HepG2 (cell line): ENCODE data around the gene ANKRD40. TPM values are rescaled to one million over a fixed set of nuclear protein-coding genes. Genes with fewer than 3 reads are reported as not detected.
A peak's percentile ranks its signal among the peaks of the same experiment; 100 is the strongest.

ENCODE experiments used
- ATAC-seq: fragments of 200-7000 bp; cut with Tn5 transposase; 3 replicates; pipeline ENCODE4 v1.9.1; 2020; ENCODE audit warnings: mild to moderate bottlenecking, moderate library complexity
- BruUV-seq: library from RNA; stranded (reverse); fragments of 400-500 nt; replicated peaks from 2 replicates; lab custom pipeline; 2021; lab: Mats Ljungman, UMichigan
- CTCF ChIA-PET: fragments of 300-600 bp; formaldehyde crosslinking; extraction: SDS; loops from one replicate; lab custom pipeline; 2021; ENCODE audit warnings: low total read pairs, inconsistent platforms, low intra/inter-chr PET ratio; lab: Yijun Ruan, JAX
- POLR2A ChIA-PET: fragments of 350-600 bp; sonication (Branson Sonifier 250); formaldehyde crosslinking; loops from one replicate; lab custom pipeline; 2020; ENCODE audit warnings: antibody characterized with exemption, inconsistent platforms; lab: Yijun Ruan, JAX
- DNase-seq: peaks from one replicate; pipeline ENCODE4 v3.0.0-alpha.2; 2015; ENCODE audit warnings: low spot score
- FAIRE-seq: peaks from 3 replicates; lab custom pipeline; 2011; peaks lifted over from hg19 to GRCh38; lab: Jason Lieb, UNC
- H2AFZ ChIP-seq: one replicate; pipeline ENCODE4 v1.6.1; 2011; ENCODE audit warnings: low read length, inconsistent platforms
- H3K27ac ChIP-seq: fragments of 300-600 bp; 3 replicates; pipeline ENCODE4 v1.8.0; 2011; ENCODE audit warnings: mixed run types, mild to moderate bottlenecking, mixed read lengths, low read length, inconsistent platforms; ENCODE audit not compliant: insufficient read depth; ENCODE audit errors: extremely low read length
- H3K27me3 ChIP-seq, 2 experiments: fragments of 200-600 bp in 1 of 2; 2 replicates in 1 of 2; 3 replicates in 1 of 2; pipeline versions ENCODE4 v1.6.0 to v1.8.0; 2011; ENCODE audit warnings: low read length in 2 of 2, mild to moderate bottlenecking in 2 of 2, moderate library complexity in 2 of 2, inconsistent platforms in 1 of 2; ENCODE audit not compliant: insufficient read depth in 2 of 2, control insufficient read depth in 1 of 2
- H3K36me3 ChIP-seq, 2 experiments: fragments of 200-600 bp in 1 of 2; replicated peaks in 1 of 2; 2 replicates in 1 of 2; 3 replicates in 1 of 2; pipeline versions ENCODE4 v1.5.1 to v1.8.0; 2011; ENCODE audit warnings: low read length in 2 of 2, inconsistent platforms in 1 of 2; ENCODE audit not compliant: insufficient read depth in 2 of 2, control insufficient read depth in 1 of 2
- H3K4me1 ChIP-seq: 2 replicates; pipeline ENCODE4 v1.5.1; 2012; ENCODE audit warnings: low read length, inconsistent platforms; ENCODE audit not compliant: insufficient read depth
- H3K4me2 ChIP-seq: 2 replicates; pipeline ENCODE4 v1.6.0; 2011; ENCODE audit warnings: low read depth, low read length, inconsistent platforms
- H3K4me3 ChIP-seq, 3 experiments: fragments of 200-600 bp in 1 of 3; sonication (generic), shearing (Covaris generic) in 1 of 3; replicated peaks in 1 of 3; 2 replicates each; pipeline ENCODE4 v1.5.1; 2011 to 2016; ENCODE audit warnings: low read length in 3 of 3, inconsistent platforms in 2 of 3, low read depth in 2 of 3, mild to moderate bottlenecking in 2 of 3, control low read depth in 1 of 3, mixed read lengths in 1 of 3; ENCODE audit not compliant: insufficient read depth in 1 of 3
- H3K79me2 ChIP-seq: one replicate; pipeline ENCODE4 v1.6.1; 2011; ENCODE audit warnings: low read length, inconsistent platforms; ENCODE audit not compliant: insufficient read depth
- H3K9ac ChIP-seq: 2 replicates; pipeline ENCODE4 v1.6.0; 2011; ENCODE audit warnings: mild to moderate bottlenecking, low read depth, low read length, inconsistent platforms; ENCODE audit not compliant: insufficient read depth
- H3K9me3 ChIP-seq: 2 replicates; pipeline ENCODE4 v1.5.1; 2012; ENCODE audit warnings: mild to moderate bottlenecking, low read length
- H4K20me1 ChIP-seq: 2 replicates; pipeline ENCODE4 v1.6.0; 2011; ENCODE audit warnings: inconsistent platforms, mild to moderate bottlenecking, low read length, moderate library complexity; ENCODE audit not compliant: insufficient read depth
- ARID2 ChIP-seq: sonication (generic); formaldehyde crosslinking; IDR thresholded peaks from 2 replicates; pipeline ENCODE4 v1.8.1; 2022; ENCODE audit warnings: mild to moderate bottlenecking, missing genetic modification reagents, borderline replicate concordance
- CHD4 ChIP-seq: fragments of 200-600 bp; sonication (generic); IDR thresholded peaks from 2 replicates; pipeline ENCODE4 v1.7.0; 2017; ENCODE audit warnings: mild to moderate bottlenecking, low read length, borderline replicate concordance
- FOSL2 ChIP-seq: sonication (generic); formaldehyde crosslinking; IDR thresholded peaks from 2 replicates; pipeline ENCODE4 v1.4.0; 2020; ENCODE audit warnings: missing genetic modification reagents
- HDAC2 ChIP-seq: sonication (generic); formaldehyde crosslinking; IDR thresholded peaks from 2 replicates; pipeline ENCODE4 v1.4.0; 2020; ENCODE audit warnings: missing genetic modification reagents
- KLF11 ChIP-seq: IDR thresholded peaks from 2 replicates; pipeline ENCODE4 v1.6.1; 2016; ENCODE audit warnings: missing compliant biosample characterization
- MTF1 ChIP-seq: sonication (generic); formaldehyde crosslinking; IDR thresholded peaks from 2 replicates; pipeline ENCODE4 v1.5.0; 2020; ENCODE audit warnings: missing genetic modification reagents
- RARA ChIP-seq: IDR thresholded peaks from 2 replicates; pipeline ENCODE4 v1.6.1; 2016; ENCODE audit warnings: missing genetic modification reagents, missing compliant biosample characterization
- ZFP36 ChIP-seq: fragments of 150-350 bp; IDR thresholded peaks from 2 replicates; pipeline ENCODE4 v1.6.1; 2018; ENCODE audit warnings: borderline replicate concordance, low read length, low read depth; ENCODE audit not compliant: partially characterized antibody
- ZNF12 ChIP-seq: sonication (generic); formaldehyde crosslinking; IDR thresholded peaks from 2 replicates; pipeline ENCODE4 v1.5.0; 2020; ENCODE audit warnings: missing genetic modification reagents
- ZNF331 ChIP-seq: sonication (generic); formaldehyde crosslinking; IDR thresholded peaks from 2 replicates; pipeline ENCODE4 v1.4.0; 2020; ENCODE audit warnings: missing genetic modification reagents
- ZNF468 ChIP-seq: sonication (generic); formaldehyde crosslinking; IDR thresholded peaks from 2 replicates; pipeline ENCODE4 v1.8.0; 2022; ENCODE audit warnings: mild to moderate bottlenecking, moderate library complexity, missing genetic modification reagents
- WGBS: methylation state at CpG from one replicate; pipeline ENCODE4 v1.1.6; 2017; ENCODE audit warnings: low lambda C conversion rate; 5-methylcytosine and 5-hydroxymethylcytosine counted together
- in situ Hi-C: cut with HindIII; loops from 2 replicates; pipeline ENCODE4 v1.10.0; 2017; ENCODE audit warnings: low pct_unique_long_range_greater_than_20kb; ENCODE audit not compliant: extremely low pct_ligation_motif_present
- intact Hi-C: fragments of 100-400 bp; cut with micrococcal nuclease; formaldehyde crosslinking; loops from one replicate; pipeline ENCODE4 v1.10.0; 2022; ENCODE audit not compliant: unreplicated experiment
- polyA plus RNA-seq, 8 experiments: library from polyadenylated mRNA; depleted of rRNA in 3 of 8; stranded (reverse) in 7 of 8; unstranded in 1 of 8; fragments of >200 nt; fragmentation: Illumina TruSeq in 4 of 8; extraction: Trizol in 4 of 8; gene quantifications; 2 replicates each; pipeline versions ENCODE4 v1.2.1 to v1.2.3, GENCODE V29; 2011 to 2016; ENCODE audit warnings: low read depth in 4 of 8, missing spikeins in 1 of 8, mixed read lengths in 1 of 8; ENCODE audit not compliant: insufficient read depth in 1 of 8
- total RNA-seq, 5 experiments: library from RNA; depleted of rRNA; stranded (reverse); fragments of >200 nt; fragmentation: Illumina TruSeq; extraction: Trizol; gene quantifications; 2 replicates each; pipeline ENCODE4 v1.2.3, GENCODE V29; 2016; ENCODE audit warnings: low read depth in 1 of 5
- TF ChIP-seq, protein P1 (sequence below): sonication (generic); formaldehyde crosslinking; IDR thresholded peaks from 2 replicates; pipeline ENCODE4 v1.8.0; 2022; ENCODE audit warnings: missing genetic modification reagents, low read depth, mild to moderate bottlenecking, borderline replicate concordance
- TF ChIP-seq, protein P2 (sequence below): sonication (generic); formaldehyde crosslinking; IDR thresholded peaks from 2 replicates; pipeline ENCODE4 v1.5.0; 2020; ENCODE audit warnings: missing genetic modification reagents
- TF ChIP-seq, protein P3 (sequence below), 2 experiments: fragments of 450-650 bp in 1 of 2; sonication (generic) in 1 of 2; formaldehyde crosslinking; IDR thresholded peaks; 2 replicates each; pipeline versions ENCODE4 v1.5.0 to v1.8.0; 2020 to 2022; ENCODE audit warnings: mild to moderate bottlenecking in 1 of 2, missing genetic modification reagents in 1 of 2
- TF ChIP-seq, protein P4 (sequence below): sonication (generic); IDR thresholded peaks from 2 replicates; pipeline ENCODE4 v1.6.1; 2016; ENCODE audit warnings: low read depth, borderline replicate concordance
- TF ChIP-seq, protein P5 (sequence below): IDR thresholded peaks from 2 replicates; pipeline ENCODE4 v1.6.1; 2016; ENCODE audit warnings: mild to moderate bottlenecking
- TF ChIP-seq, protein P6 (sequence below): IDR thresholded peaks from 2 replicates; pipeline ENCODE4 v1.6.1; 2016

The ANKRD40 gene
- total and polyA plus RNA-seq, 2 of the 13 experiments (the other 11 are each of a cell fraction or from before 2014, with no cell fraction given): 35.0 to 46.4 TPM

DNA sequence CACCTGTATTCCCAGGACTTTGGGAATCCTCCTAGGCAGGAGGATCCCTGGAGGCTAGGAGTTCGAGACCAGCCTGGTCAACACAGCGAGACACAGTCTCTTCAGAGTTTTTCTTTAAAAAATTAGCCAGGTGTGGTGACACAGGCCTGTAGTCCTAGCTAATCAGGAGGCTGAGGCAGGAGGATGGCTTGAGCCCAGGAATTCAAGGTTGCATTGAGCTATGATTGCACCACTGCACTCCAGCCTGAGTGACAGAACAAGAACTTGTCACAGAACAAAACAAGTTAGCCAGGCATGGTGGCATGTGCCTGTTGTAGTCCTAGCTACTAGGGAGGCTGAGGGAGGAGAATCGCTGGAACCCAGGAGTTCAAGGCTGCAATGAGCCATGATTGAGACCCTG lies 24.8 kb downstream of the ANKRD40 start (continued):
- TF ChIP-seq, protein P1, sequence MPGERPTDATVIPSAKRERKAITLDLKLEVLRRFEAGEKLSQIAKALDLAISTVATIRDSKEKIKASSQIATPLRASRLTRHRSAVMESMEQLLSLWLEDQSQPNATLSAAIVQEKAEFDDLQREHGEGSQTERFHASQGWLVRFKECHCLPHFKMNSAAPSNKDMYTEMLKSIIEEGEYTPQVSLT (CRISPR knock-in tag): no peak
- TF ChIP-seq FOSL2 (CRISPR knock-in tag): no peak
- TF ChIP-seq RARA (CRISPR knock-in tag): no peak
- TF ChIP-seq, protein P2, sequence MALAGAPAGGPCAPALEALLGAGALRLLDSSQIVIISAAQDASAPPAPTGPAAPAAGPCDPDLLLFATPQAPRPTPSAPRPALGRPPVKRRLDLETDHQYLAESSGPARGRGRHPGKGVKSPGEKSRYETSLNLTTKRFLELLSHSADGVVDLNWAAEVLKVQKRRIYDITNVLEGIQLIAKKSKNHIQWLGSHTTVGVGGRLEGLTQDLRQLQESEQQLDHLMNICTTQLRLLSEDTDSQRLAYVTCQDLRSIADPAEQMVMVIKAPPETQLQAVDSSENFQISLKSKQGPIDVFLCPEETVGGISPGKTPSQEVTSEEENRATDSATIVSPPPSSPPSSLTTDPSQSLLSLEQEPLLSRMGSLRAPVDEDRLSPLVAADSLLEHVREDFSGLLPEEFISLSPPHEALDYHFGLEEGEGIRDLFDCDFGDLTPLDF: no peak
- TF ChIP-seq MTF1 (CRISPR knock-in tag): no peak
- TF ChIP-seq, protein P3, sequence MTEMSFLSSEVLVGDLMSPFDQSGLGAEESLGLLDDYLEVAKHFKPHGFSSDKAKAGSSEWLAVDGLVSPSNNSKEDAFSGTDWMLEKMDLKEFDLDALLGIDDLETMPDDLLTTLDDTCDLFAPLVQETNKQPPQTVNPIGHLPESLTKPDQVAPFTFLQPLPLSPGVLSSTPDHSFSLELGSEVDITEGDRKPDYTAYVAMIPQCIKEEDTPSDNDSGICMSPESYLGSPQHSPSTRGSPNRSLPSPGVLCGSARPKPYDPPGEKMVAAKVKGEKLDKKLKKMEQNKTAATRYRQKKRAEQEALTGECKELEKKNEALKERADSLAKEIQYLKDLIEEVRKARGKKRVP (CRISPR knock-in tag; IDR thresholded peaks at IDR 0.05): 0 out of 4 replicates have a peak, but pooled peaks of 1 of the 2 experiments have one; percentile 43
- 0 out of 2 replicates have a peak, but pooled peaks have one; percentile 14 for TF ChIP-seq ZNF331
- TF ChIP-seq ZNF468 (CRISPR knock-in tag): no peak
- peak; percentile 60; the same call in 1 of the 2 replicates for TF ChIP-seq CHD4
- TF ChIP-seq, protein P4, sequence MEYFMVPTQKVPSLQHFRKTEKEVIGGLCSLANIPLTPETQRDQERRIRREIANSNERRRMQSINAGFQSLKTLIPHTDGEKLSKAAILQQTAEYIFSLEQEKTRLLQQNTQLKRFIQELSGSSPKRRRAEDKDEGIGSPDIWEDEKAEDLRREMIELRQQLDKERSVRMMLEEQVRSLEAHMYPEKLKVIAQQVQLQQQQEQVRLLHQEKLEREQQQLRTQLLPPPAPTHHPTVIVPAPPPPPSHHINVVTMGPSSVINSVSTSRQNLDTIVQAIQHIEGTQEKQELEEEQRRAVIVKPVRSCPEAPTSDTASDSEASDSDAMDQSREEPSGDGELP: no peak

DNA sequence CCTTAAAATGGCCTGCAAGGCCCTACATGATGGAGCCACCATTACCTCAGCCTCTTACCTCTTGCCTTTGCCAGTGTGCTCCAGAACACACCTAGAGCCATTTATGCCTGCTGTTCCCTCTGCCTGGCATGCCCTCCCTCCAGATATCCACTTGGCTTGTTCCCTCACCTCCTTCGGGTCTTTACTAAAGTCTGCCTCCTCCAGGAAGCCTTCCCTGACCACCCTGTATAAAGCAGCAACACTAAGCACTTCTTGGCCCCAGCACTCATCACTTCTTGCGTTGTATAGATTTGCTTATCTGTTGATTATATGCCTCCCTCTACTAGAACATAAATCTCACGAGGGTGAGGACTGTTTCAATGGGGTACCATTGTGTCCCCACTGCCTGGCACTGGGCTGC lies 25.3 kb downstream of the ANKRD40 start:
- Histone ChIP-seq H3K27ac (peak overlapping the region; percentile 99), H3K79me2 (peaks cover 14% of the 10 kb centered on the region), H3K4me3 (no peak overlapping the region), H3K9ac (no peak overlapping the region), H3K9me3 (no peaks in the 10 kb centered on the region), H3K36me3 (no peaks in the 10 kb centered on the region), H3K4me1 (peaks cover 94% of the 10 kb centered on the region), H3K4me2 (no peak overlapping the region), H3K27me3 (no peaks in the 10 kb centered on the region; a peak in 1 of 5 replicates), H4K20me1 (no peaks in the 10 kb centered on the region), H2AFZ (no peak overlapping the region)
- intact Hi-C loops: no loop called here
- BruUV-seq: no TSS peak
- CTCF ChIA-PET: no interaction called here
- no peak for ATAC-seq
- in situ Hi-C loops: no loop called here
- no peak for DNase-seq
- no peak for FAIRE-seq
- POLR2A ChIA-PET: interaction anchor here (1.4 to 21.3 kb wide), 9 partner anchors 11 to 50 kb away, joined by 5 to 839 read pairs (median 39); partner anchors contain the start of genes ABCC3 and LUC7L3
- WGBS: 96% methylated on average over 3 of the region's 3 CpGs
- TF ChIP-seq ZFP36 (peak; percentile 77), CHD4 (0 out of 2 replicates have a peak, but pooled peaks have one; percentile 27), HDAC2 (CRISPR knock-in tag) (no peak), ZNF12 (CRISPR knock-in tag) (no peak), ARID2 (CRISPR knock-in tag) (no peak), KLF11 (CRISPR knock-in tag) (no peak)
- TF ChIP-seq, protein P5, sequence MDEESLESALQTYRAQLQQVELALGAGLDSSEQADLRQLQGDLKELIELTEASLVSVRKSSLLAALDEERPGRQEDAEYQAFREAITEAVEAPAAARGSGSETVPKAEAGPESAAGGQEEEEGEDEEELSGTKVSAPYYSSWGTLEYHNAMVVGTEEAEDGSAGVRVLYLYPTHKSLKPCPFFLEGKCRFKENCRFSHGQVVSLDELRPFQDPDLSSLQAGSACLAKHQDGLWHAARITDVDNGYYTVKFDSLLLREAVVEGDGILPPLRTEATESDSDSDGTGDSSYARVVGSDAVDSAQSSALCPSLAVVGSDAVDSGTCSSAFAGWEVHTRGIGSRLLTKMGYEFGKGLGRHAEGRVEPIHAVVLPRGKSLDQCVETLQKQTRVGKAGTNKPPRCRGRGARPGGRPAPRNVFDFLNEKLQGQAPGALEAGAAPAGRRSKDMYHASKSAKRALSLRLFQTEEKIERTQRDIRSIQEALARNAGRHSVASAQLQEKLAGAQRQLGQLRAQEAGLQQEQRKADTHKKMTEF: no peak
- TF ChIP-seq, protein P6, sequence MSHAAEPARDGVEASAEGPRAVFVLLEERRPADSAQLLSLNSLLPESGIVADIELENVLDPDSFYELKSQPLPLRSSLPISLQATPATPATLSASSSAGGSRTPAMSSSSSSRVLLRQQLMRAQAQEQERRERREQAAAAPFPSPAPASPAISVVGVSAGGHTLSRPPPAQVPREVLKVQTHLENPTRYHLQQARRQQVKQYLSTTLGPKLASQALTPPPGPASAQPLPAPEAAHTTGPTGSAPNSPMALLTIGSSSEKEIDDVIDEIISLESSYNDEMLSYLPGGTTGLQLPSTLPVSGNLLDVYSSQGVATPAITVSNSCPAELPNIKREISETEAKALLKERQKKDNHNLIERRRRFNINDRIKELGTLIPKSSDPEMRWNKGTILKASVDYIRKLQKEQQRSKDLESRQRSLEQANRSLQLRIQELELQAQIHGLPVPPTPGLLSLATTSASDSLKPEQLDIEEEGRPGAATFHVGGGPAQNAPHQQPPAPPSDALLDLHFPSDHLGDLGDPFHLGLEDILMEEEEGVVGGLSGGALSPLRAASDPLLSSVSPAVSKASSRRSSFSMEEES (CRISPR knock-in tag): no peak
